ENCODE data around the gene YIF1B. TPM values are rescaled to one million over a fixed set of nuclear protein-coding genes. Genes with fewer than 3 reads are reported as not detected.
A peak's percentile ranks its signal among the peaks of the same experiment; 100 is the strongest.
"Not testable (repeated sequence)": the region's sequence is repeated elsewhere in the genome, so short reads cannot be mapped to it uniquely, and the experiment has no call there.

The YIF1B gene
- total and polyA plus RNA-seq, 8 donors: 6.9 to 32.3 (median 14.3) TPM

DNA sequence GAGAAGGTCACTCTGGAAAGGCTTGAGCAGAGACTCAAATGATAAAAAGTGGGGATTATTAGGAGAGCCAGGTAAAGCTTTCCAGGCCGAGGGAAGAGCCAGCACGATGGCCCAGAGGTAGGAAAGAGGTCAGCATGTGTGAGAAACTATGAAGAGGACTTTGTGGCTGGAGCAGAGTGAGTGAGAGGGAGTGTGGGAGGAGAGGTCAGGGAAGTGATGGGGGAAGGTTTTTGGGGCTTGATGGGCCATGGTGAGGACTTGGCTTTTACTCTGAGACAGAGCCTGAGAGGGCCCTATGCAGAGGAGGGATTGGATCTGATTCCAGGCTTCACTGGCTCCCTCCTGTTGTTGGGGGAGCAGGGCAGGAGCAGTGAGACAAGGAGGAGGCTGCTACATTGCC is 25.2 kb upstream of the YIF1B start:
- ATAC-seq (no peak), FAIRE-seq (no peak)
- intact Hi-C loops (cut with DNase I): no loop called here

DNA sequence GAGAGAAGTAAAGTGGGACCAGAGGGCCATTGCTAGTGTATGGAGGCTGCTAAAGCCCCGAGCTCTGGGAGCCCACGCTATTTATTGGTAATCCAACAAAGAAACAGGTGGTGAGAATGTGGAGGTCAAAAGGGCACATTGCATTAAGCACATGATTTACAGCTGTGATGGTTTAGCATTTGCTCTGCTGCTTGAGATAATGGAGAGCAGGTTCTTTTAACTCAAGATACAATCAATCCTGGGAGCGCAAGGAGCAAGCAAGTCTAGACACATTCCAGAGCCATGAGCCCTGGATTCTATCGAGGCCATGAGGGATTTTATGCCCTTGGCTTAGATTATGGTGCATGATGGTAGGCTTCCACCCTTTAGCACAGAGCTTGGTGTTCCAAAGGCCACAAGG is 23.3 kb upstream of the YIF1B start:
- FAIRE-seq; H3K27ac ChIP-seq; H3K36me3 ChIP-seq; H3K9me3 ChIP-seq; ATAC-seq; DNase-seq; H3K4me3 ChIP-seq; H3K4me1 ChIP-seq; intact Hi-C loops (cut with DNase I); H3K27me3 ChIP-seq: not testable (repeated sequence)
- 54 to 60% methylated on average over 4 of the region's 4 CpGs for WGBS, 2 donors

More for the DNA sequence above, 25.2 kb upstream of the YIF1B start:
- no peaks in the 10 kb centered on the region for H3K4me1 ChIP-seq
- 87 to 94% methylated on average over 2 of the region's 2 CpGs for WGBS, 2 donors
- DNase-seq: no peak
- no peaks in the 10 kb centered on the region for H3K27me3 ChIP-seq
- TF ChIP-seq, protein P1, sequence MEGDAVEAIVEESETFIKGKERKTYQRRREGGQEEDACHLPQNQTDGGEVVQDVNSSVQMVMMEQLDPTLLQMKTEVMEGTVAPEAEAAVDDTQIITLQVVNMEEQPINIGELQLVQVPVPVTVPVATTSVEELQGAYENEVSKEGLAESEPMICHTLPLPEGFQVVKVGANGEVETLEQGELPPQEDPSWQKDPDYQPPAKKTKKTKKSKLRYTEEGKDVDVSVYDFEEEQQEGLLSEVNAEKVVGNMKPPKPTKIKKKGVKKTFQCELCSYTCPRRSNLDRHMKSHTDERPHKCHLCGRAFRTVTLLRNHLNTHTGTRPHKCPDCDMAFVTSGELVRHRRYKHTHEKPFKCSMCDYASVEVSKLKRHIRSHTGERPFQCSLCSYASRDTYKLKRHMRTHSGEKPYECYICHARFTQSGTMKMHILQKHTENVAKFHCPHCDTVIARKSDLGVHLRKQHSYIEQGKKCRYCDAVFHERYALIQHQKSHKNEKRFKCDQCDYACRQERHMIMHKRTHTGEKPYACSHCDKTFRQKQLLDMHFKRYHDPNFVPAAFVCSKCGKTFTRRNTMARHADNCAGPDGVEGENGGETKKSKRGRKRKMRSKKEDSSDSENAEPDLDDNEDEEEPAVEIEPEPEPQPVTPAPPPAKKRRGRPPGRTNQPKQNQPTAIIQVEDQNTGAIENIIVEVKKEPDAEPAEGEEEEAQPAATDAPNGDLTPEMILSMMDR (IDR thresholded peaks at IDR 0.05): no peak
- H3K4me3 ChIP-seq: no peak overlapping the region
- no peaks in the 10 kb centered on the region for H3K9me3 ChIP-seq
- H3K27ac ChIP-seq: no peak overlapping the region
- H3K36me3 ChIP-seq: no peaks in the 10 kb centered on the region

DNA sequence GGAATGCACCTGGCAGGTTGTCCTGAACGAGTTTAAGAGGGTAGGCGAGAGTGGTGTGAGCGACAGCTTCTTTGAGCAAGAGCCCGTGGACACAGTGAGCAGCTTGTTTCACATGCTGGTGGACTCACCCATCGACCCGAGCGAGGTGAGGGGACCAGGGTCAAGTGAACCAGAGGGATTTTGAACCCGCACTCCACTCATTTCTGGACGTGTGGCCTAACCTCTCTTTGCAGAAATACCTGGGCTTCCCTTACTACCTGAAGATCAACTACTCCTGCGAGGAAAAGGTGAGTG is 21.6 kb upstream of the YIF1B start:
- no peak for ATAC-seq
- H3K27me3 ChIP-seq: no peaks in the 10 kb centered on the region
- TF ChIP-seq, protein P1 (IDR thresholded peaks at IDR 0.05): no peak
- intact Hi-C loops (cut with DNase I): no loop called here
- H3K27ac ChIP-seq: peak overlapping the region in 3 of 4 donors; percentile 22 to 91 (median 68)
- peak overlapping the region in 3 of 4 donors; percentile 56 to 69 (median 59) for H3K4me3 ChIP-seq
- H3K9me3 ChIP-seq: no peaks in the 10 kb centered on the region
- no peaks in the 10 kb centered on the region for H3K36me3 ChIP-seq
- no peaks in the 10 kb centered on the region for H3K4me1 ChIP-seq
- 41 to 48% methylated on average over 10 of the region's 10 CpGs for WGBS, 2 donors
- no peak for FAIRE-seq
- DNase-seq: no peak

DNA sequence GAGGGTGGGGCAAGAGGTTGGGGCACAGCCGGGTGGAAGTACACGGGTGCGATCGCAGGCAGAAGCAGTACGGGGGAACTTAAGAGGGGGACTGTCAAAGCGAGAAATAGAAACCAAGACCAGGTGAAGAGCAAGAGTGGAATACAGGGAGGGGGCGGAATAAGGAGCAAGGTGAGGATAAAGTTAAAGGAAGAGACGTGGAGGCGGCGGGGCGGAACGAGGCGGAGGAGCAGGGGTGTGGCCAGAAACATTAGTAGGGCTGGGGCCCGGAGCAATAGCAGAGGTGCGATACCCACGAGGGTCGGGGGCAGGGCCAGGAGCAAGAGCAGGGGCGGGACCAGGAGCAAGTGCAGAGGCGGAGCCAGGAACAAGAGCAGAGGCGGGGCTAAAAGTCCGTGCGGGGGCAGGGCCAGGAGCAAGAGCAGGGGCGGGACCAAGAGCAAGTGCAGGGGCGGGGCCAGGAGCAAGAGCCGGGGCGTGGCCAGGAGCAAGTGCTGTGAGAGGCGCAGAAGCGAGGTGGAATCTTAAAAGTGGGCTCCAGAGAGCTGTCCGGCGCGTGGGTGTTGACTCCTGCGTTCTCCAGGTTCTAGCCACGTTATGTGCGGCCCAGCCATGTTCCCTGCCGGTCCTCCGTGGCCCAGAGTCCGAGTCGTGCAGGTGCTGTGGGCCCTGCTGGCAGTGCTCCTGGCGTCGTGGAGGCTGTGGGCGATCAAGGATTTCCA is 21.1 kb upstream of the YIF1B start:
- peak; percentile 79 for FAIRE-seq
- Histone ChIP-seq H3K27me3 (no peaks in the 10 kb centered on the region), H3K9me3 (no peaks in the 10 kb centered on the region), H3K36me3 (no peaks in the 10 kb centered on the region), H3K27ac (peak overlapping the region; percentile 61 to 91 (median 78)), H3K4me3 (peak overlapping the region; percentile 56 to 69 (median 62)), H3K4me1 (no peaks in the 10 kb centered on the region)
- intact Hi-C loops (cut with DNase I): no loop called here
- ATAC-seq: peak; percentile 75 to 87 (median 83)
- DNase-seq: peak; percentile 92 to 99 (median 96)
- 2% methylated on average over 36 to 41 of the region's 41 CpGs for WGBS, 2 donors
- TF ChIP-seq, protein P1 (IDR thresholded peaks at IDR 0.05): no peak

DNA sequence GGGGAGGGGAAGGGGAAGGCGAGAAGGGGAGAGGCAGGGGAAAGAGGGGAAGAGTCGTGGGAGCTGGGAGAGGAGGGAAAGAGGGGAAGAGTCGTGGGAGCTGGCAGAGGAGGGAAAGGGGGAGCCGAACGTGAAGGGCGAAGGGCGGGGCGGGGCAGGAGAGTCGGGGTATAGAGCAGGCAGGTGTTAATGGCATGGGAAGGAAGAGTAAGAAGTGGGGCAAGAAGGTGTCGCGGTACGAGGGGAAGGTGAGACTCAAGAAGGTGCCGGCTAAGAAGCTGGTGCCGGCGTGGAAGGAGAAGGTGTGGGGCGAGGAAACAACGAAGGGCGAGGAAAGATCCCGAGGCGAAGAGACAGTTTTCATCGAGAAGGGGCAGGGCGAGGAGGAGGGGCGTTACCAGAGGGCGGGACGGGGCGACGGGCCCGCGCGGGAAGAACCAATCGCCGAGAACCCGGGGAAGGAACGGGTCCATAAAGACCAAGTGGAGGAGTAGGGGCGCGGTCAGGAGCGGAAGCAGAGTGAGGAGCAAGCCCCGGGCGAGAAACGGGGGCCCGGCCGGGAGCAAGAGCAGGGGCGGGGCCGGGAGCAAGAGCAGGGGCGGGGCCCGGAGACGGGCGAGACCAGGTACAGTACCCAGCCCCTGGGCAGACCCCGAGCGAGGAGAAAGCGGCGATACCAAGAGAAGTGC is 20.3 kb upstream of the YIF1B start:
- FAIRE-seq: peak; percentile 94
- no peaks in the 10 kb centered on the region for H3K36me3 ChIP-seq
- peak overlapping the region; percentile 61 to 91 (median 78) for H3K27ac ChIP-seq
- no peaks in the 10 kb centered on the region for H3K9me3 ChIP-seq
- TF ChIP-seq, protein P1 (IDR thresholded peaks at IDR 0.05): no peak
- peak; percentile 85 to 93 (median 86) for ATAC-seq
- intact Hi-C loops (cut with DNase I): no loop called here
- no peaks in the 10 kb centered on the region for H3K4me1 ChIP-seq
- H3K4me3 ChIP-seq: peak overlapping the region; percentile 56 to 69 (median 62)
- H3K27me3 ChIP-seq: no peaks in the 10 kb centered on the region
- WGBS, 2 donors: 0 to 1% methylated on average over 45 to 52 of the region's 52 CpGs
- peak; percentile 91 to 97 (median 96) for DNase-seq

Measured in pancreas (tissue), 10 donors.